ENCODE data around the gene RBP4.

Gene RBP4

DNA sequence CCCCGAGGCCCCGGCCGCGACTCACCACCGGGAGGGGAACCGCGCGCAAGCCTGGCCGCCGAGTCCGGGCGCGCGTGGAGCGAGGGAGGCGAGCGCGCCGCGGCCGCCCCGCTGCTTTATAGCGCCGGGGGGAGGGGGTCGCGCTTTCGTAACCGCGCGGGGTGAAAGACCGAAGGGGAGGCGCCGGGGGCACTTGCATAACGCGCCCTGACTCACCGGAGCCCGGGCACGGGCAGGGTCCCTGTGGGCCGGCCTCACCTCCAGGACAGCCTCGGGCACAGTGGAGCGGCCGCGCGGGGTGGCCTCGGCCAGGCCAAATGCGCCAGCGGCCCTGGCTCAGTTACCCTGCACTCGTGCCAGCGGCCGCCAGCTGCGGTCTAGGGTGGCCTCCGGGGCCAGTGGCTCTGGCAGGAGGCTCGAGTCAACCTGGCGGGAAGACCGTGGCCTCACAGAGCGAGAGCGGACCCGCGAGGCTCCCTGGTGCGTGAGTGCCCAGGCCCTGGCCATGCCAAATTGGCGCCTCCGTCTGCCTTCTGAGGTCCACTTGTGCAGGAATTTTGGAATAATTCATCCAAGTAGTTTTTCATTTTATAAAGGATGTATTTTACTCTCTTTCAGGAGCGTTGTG is at the start of gene RBP4:
RBP4 (minus strand) TSS at position 90 of the 628 bp plus-strand sequence. CDS start 207 bp downstream, outside the sequence.
- DNase-seq (ENCODE audit: low read depth), result no peak

DNA sequence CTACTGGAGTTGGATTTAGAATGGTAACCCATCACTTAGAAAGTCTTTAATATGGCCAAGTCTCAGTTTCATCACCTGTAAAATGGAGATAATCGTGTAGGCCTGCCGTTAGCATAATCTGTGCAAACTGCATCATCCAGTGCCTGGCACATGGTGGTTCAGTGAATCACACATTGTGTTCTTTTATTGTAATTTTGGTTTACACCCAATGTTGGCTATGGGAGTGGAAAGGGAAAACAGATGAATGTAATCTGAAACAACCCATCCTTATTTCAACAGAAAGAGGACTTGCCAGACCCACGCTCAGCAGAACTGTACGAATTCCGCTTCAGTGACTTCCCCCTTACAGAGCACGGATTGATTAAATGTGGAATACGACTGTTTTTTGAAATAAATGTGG is 38.8 kb upstream of the RBP4 start:
- no peak for DNase-seq (ENCODE audit: low read depth)

DNA sequence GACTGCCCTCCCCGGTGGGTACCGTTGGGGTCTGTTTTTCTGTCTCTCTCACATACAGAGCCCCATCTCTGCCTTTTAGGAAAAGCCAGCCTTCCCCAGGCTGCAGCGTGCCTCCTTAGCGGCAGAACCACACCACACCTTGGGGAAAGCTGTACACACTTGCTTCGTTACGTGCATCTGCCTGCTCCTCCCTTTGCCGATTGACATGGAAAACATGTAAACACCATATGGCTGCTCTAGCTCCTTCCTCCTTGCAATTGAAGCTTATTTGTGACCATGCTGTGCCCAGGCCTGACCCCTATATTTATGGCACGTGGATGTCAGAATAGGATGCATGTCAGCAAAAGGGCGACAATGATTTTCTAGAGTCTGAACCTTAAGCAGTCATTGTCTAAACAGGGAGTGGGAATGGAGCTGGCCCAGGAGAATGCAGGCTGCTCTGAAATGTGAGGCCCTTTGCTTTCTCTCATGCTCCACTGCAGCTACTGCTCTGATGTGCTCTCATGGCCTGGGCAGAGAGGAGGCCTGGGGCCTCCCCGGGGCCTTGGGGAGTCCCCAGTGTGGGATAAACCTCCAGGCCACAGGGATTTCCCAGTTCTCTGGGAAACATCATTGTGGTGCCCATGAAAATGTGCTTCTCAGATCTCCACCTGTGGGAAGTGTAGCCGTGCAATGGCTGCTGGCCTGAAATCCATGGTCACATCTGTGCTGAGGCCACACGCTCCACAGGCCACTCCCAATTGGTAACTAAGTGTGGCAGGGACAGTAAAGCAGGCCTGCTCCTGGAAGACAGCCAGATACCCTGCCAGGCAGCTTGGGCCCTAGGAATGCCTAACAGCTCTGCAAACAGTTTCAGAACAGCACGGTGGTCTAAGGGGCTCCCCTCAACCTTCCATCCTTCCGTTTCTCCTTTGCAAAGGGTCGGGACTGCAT is 29.9 kb upstream of the RBP4 start:
- no peak for DNase-seq (ENCODE audit: low read depth)

DNA sequence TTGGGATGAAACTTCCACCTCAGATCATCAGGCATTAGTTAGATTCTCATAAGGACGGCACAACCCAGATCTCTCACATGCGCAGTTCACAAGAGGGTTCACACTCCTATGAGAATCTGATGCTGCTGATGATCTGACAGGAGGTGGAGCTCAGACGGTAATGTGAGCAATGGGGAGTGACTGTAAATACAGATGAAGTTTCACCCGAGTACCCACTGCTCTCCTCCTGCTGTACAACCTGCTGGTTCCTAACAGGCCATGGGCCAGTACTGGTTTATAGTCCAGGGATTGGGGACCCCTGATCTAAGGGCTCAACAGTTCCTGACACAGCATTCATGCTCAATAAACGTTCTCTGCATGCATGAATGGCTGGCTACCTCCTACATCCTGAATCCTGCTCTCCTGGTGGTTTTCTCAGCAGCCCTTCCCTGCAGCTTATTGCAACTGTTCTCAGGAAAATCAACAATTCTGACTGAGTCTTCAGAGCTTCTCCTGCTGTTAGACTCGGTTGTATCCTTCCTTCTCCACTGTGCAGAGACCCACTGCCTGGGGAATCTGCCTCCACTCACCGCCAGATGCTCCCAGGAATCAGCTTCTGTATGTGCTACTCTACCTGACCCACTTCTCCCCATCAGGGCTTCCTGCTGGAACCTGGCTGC is 28.7 kb upstream of the RBP4 start:
- DNase-seq (ENCODE audit: low read depth), result no peak

DNA sequence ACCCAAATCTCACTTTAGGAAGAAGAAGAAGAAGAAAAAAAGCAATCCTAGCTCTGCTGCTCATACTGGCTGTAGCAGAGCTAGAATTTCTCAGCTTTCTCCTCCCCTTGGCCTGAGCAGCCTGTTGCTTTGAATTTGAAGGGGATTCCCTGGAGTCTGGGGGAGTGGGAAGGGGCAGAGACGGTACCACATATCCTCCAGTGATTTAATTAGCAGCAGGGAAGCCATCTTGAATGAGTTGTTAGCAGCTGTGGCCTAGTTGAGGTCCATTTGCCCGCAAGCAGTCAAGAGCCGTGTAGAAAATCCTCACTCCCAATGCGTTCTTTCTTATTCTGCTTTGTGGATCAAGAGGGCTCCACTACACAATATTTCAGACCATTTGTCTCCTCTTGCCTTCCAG is 27.8 kb upstream of the RBP4 start:
- no peak for DNase-seq (ENCODE audit: low read depth)

DNA sequence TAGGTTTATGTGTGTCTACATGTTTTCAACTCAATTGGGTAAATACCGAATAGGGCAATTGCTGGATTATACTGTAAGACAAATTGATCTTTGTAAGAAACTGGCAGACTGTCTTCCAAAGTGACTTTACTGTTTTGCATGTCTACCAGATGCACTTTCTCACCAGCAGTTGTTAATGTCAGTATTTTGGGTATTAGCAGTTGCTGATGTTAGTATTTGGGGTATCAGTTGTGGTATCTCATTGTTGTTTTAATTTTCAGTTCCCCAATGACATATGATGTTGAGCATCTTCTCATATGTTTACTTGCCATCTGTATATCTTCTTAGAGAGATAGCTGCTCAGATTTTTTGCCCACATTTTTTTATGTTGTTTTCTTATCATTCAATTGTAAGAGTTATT is 21.9 kb upstream of the RBP4 start:
- no peak for DNase-seq (ENCODE audit: low read depth)

DNA sequence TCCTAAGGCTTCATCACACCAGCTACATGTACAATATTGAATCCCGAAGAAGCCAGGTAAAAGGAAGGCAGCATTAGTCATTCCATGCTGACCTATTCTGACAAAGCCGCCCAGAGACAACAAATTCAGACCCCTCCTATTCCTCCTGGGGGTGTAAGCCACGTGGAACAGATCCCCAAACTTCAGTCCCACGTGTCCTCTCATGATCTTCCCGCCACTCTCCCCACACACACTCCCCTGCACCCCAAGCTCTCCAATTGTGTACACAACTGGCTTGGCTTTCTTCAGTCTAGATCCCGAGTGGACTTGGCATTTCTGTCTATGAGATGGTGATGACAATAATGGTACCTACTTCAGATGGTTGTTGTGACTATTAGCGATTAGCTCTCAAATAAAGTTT is 19.9 kb upstream of the RBP4 start:
- no peak for DNase-seq (ENCODE audit: low read depth)

DNA sequence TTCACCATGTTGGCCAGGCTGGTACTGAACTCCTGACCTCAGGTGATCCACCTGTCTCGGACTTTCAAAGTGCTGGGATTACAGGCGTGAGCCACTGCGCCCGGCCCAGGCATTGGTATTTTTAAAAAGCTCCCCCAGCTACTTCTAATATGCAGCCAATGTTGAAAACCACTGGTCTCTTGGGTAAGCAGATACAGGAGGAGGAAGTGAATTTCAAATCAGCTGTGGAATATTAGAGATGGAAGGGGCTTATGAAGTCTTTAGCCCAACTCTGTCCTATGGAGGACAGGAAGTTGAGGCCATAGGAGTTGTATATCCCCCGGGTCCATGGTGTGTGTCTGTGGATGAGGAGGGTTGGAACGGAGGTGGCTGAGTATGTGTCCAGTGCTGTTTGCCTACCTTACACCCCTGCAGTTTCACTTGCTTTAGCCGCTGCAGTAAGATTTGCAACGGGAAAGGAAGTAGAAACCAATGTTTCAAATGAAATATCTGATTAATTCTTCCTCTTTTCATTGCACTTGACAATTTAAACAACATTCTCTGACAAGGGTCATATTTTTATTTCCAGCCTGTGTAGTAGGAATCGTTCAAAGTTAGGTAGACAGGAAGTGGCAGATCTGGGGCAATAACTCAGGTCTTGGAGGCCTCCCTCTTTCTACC is 14.7 kb upstream of the RBP4 start:
- DNase-seq (ENCODE audit: low read depth), result no peak

DNA sequence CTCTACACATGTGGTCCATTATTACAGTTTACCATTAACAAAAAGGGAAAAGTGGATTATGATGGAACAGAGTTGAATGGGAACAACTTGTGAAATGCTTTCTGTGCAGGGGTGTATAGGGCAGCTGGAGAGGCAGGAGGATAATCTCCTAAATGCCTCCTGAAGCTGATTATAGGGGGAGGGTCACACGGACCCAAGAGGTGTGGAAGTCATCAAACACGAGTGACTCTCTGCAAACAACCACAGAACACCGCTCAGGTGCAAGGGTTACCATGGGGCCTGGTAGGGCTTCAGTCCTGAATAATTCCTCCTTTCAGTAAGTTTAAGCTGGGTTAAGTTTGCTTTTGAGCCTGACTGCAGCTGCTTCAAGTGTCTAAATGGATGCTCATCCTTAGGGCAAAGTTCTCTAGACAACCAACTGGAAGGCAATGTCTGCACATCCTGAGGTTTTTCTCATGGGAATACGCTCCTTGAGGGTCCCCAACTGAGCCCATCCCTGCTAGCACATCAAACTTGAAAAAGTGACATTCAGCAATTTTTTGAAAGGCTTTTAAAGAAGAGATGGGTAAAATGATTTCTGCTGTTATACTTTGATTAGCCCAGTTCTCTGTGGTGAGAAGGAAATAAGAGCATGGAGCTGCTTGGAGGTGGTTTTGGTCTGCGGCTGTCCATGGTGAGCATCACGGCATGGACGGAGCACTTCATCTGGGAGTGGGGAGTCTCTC is 13.2 kb upstream of the RBP4 start:
- no peak for DNase-seq (ENCODE audit: low read depth)

DNA sequence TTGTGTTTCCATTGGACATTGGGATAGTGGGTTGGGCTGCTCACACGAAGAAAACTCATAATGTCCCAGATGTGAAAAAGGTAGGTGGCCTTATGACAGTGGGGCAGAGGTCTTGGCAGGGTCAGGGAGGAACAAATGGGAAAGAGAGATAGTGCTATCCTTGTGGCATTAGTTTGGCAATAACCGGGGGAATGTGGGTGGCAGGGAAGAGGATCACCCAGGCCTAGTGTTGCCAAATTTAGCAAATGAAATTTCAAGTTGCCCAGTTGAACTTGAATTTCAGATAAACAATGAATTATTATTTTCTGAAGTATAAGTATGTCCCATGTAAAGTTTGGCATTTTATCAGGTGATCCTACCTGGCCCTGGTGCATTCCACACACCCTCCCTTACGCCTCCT is 12.1 kb upstream of the RBP4 start:
- DNase-seq (ENCODE audit: low read depth), result no peak

DNA sequence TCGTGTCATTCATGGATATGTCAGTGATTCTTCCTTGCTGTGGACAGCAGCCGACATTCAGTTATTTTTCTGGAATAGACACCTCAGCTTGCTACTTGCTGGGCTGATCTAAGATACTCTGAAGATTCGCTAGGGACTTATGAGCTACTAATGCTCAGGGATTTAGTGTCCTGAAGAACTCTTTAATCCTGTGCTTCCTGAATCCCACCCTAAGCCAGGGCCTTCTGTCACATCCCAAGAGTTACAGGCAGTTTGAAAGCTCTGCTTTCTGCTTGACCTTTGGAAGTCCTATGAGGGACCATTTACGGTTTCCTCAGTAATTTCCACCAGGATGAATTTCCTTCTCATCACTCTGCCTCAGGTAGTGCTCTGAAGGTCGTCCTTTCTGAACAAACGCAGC is 11.3 kb upstream of the RBP4 start, which contains the start of gene PDE6C:
PDE6C (plus strand) TSS at position 227 of the 400 bp plus-strand sequence. CDS start 189 bp downstream, outside the sequence.
- DNase-seq (ENCODE audit: low read depth), result no peak

DNA sequence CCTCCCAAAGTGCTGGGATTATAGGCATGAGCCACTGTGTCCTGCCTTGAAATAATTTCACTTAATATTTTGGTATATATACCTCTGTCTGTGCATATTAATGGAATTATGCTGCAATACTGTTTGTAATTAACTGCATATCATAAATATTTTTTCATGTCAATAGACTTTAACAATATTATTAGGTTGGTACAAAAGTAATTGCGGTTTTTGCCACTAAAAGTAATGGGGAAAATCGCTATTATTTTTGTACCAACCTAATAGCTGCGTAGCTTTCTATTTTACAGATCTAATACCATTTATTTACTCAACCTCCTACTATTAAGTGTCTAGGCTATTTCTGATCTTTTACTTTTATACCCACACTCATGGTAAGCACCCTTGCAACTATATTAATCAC is 7.4 kb upstream of the RBP4 start:
- no peak for DNase-seq (ENCODE audit: low read depth)

DNA sequence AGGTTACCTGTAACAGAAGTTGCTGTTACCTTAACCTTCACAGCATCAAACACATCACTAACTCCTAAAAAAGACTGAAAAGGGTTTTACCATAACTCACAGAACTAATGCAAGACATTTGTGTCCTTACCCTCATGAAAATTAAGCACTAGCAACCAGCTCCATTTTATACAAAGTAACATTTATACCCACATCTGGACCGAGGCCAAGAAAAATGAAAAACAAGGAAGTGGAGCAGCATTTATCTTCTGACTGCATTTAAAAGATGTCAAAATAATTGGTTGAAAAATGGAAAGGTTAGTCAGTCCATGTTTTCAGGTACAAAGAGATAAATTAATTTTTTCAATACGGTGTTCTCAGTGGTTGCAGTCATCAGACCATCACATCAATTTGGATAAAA is 3.1 kb upstream of the RBP4 start:
- no peak for DNase-seq (ENCODE audit: low read depth)

DNA sequence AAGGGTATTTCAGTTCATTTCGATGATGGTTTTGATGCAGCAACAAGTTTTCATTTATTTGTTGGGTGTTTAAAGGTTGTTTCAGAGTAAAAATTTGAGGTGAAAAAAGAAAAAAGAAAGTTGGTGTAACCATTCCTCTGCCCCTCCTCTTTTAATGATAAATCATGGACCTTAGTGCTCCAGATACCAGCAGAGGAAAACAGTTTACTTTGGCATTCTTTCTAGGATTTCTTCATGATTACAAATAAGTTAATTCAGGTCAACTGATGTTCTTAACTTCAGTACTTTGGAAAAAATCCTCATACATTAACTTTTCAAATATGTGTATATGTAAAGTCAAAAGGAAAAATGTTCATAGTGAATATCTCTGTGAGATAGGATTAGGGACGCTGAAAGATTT is 2.0 kb upstream of the RBP4 start:
- DNase-seq (ENCODE audit: low read depth), result no peak

DNA sequence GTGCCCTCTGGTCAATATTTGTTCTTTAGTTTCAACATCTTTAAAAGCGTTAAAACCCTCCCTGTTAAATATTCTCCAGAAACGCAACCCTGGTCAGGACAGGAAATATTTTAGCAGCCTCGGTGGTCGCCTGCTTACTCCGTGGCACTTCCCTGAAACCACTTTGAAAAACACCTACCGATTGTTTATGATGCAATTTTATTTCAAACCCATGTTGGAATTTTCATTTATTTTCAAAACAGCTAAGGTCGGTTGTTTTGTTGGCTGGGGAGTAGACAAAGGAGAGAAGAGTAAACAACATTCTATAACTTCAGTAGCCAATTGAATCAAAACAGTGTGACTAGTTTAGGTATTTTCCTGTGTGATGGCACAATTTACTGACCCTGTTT is 733 bp upstream of the RBP4 start:
- no peak for DNase-seq (ENCODE audit: low read depth)

DNA sequence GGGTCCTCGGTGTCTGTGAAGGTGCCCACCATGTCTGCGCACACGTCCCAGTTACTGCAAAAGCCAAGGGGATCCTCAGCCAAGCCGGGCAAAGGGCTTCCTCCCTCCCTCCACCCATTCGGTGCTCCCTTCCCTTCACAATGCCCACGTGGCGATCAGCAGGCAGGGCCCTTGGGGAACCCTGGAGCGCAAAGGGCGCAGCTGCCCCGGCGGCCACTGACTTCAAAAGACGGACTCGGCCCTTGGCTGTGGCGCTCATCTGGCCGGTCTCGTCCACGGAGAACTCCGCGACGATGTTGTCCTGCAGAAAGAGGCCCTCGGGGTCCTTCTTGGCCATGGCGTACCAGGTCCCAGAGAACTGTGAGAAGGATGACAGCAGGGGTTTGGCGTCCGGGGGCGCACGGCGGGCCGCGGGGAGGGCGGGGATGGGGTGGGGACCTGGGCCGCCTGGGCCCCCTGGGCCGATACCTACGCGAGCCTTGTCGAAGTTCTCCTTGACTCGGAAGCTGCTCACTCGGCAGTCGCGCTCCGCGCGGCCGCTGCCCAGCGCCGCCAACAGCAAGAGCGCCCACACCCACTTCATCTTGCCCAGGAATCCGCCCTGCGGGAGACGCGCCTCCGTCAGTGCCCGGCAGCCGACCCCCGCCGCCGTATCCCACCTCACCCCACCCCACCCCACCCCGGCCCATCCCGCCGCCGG is 439 bp downstream of the RBP4 start:
- DNase-seq (ENCODE audit: low read depth), result no peak

DNA sequence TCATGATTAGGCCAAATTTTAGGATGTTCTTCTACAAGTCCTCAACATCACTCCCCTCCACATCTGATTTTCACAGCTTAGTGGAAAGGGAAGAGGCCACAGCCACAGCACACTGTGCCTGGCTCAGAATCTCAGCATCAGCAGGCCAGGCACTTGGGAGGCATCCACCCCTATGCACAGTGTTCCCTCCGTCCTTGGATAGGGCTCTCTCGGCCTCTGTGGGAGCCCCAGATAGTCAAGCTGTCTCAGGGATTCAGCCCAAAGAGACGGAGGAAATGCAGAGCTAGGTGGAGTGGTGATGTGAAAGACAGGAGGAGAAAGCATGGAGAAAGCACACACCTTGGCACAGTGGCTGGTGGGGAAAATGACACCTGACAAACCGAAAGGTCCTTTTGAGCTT is 1.3 kb downstream of the RBP4 start:
- no peak for DNase-seq (ENCODE audit: low read depth)

DNA sequence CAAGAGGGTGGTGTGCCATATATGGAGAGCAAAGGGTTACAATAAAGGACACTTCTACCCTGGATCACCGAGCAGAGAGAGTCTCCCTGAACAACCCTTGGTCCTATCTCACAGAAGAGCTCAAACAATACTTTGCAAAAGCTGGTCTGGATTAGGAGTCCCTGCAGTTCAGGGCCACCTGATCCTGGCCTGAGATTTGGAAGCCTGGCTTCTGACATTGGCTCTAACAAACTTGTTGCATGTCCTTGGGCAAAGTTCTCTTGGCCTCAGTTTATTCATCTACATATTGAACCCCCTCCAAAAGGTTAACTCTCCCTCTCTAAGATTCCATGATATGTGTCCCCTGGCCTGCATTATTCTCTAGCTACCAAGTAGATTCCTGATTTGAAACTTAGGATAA is 1.7 kb downstream of the RBP4 start:
- no peak for DNase-seq (ENCODE audit: low read depth)

DNA sequence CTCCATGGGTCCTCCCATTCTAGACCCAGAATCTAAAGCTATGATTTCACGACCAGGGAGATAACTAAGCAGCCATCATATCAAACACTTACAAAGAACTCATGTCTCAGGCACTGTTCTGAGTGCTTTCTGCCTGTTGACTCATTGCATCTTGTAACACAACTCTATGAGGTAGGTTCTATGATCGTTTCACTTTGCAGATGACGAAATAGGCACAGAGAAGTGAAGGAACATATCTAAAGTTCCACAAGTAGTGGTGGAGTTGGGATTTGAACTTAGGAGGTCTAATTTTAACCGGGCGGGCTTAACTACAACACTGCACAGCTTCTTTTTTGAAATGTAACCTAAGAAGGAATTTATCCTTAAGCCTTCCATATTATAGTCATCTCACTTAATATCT is 2.9 kb downstream of the RBP4 start:
- no peak for DNase-seq (ENCODE audit: low read depth)

DNA sequence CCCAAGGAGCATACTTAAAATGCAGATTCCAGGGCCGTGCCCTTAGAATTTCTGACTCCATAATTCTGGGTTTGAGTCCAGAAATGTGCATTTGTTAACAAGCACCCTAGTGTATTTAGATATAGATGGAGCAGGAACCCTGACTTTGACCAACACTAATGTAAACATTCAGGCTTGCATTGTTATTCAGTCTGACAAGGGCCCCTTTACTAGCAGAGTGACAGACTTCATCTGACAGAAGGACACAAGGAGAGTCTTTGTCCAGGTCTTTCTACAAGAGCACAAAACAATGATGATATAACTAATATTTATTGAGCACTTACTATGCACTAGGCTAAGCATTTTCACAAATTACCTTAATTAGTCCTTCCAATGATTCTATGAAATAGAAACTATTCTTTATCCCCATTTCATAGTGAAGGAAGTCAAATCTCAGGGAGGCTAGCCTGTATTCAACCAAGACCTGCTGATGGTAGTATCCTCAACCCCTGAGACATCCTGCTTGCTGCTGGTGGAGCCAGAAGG is 3.9 kb downstream of the RBP4 start:
- no peak for DNase-seq (ENCODE audit: low read depth)

DNA sequence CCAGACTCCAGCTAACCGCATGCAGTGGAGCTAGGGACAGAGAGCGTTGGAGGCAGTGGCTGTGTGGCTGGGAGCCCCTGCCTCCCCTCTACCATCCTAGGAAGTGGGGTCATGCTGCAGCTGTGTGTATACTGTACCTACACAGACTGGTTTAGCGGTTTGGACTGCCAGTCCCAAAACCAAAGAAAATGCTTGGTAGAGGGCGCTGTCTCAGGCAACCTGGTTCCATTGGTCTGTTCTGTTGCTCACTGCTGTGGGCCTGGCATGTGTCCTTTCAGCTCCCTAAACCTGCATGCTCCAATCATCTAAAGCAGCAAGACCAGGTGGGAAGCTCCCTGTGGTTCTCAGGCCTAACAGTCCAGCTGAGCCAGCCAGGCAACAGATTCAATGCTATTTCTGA is 4.5 kb downstream of the RBP4 start:
- DNase-seq (ENCODE audit: low read depth), result no peak

Data from activated T-cell treated with anti-CD3 and anti-CD28 coated beads for 24 hours (primary cell).